Fibroblast of peridontal ligament (primary cell): ENCODE results near the gene ATP2A3.
"Not testable (repeated sequence)": the region's sequence is repeated elsewhere in the genome, so short reads cannot be mapped to it uniquely, and the experiment has no call there.

ENCODE experiments used
- DNase-seq: peaks from one replicate; pipeline ENCODE4 v3.0.0-alpha.2; 2010; ENCODE audit errors: extremely low read depth

ATP2A3 gene

GRCh38 chr17:3956327-3956957 is 7.8 kb downstream of the ATP2A3 start:
- DNase-seq = no peak

- no peak for DNase-seq
These were observed 8.6 kb downstream of the ATP2A3 start for GRCh38 chr17:3955673-3955988.

- DNase-seq = no peak
These were observed 9.1 kb downstream of the ATP2A3 start for GRCh38 chr17:3954976-3955672.

GRCh38 chr17:3954086-3954485 is 10.2 kb downstream of the ATP2A3 start:
- no peak for DNase-seq

- DNase-seq = no peak
These were observed 10.7 kb downstream of the ATP2A3 start for GRCh38 chr17:3953542-3953941.

GRCh38 chr17:3952186-3952585 is 12.1 kb downstream of the ATP2A3 start:
- no peak for DNase-seq

- DNase-seq = no peak
These were observed 12.8 kb downstream of the ATP2A3 start for GRCh38 chr17:3951420-3951819.

GRCh38 chr17:3951003-3951402 is 13.2 kb downstream of the ATP2A3 start:
- DNase-seq = no peak

GRCh38 chr17:3950584-3950983 is 13.7 kb downstream of the ATP2A3 start:
- no peak for DNase-seq

- no peak for DNase-seq
These were observed 14.8 kb downstream of the ATP2A3 start for GRCh38 chr17:3949418-3949817.

GRCh38 chr17:3948551-3948950 is 15.7 kb downstream of the ATP2A3 start:
- DNase-seq = not testable (repeated sequence)

GRCh38 chr17:3947318-3947810 is 16.9 kb downstream of the ATP2A3 start:
- DNase-seq = no peak

GRCh38 chr17:3946711-3947235 is 17.5 kb downstream of the ATP2A3 start:
- DNase-seq = no peak

GRCh38 chr17:3944485-3945388 is 19.5 kb downstream of the ATP2A3 start:
- peak; percentile 22 for DNase-seq

- no peak for DNase-seq
These were observed 20.9 kb downstream of the ATP2A3 start for GRCh38 chr17:3943240-3943891.

- no peak for DNase-seq
These were observed 23.1 kb downstream of the ATP2A3 start for GRCh38 chr17:3940965-3941698.

GRCh38 chr17:3937359-3937758 is 26.9 kb downstream of the ATP2A3 start:
- DNase-seq = no peak

GRCh38 chr17:3935825-3936355 is 28.3 kb downstream of the ATP2A3 start:
- DNase-seq = peak; percentile 28

- DNase-seq = peak; percentile 43
These were observed 29.1 kb downstream of the ATP2A3 start for GRCh38 chr17:3935140-3935542.

GRCh38 chr17:3929764-3930163 is 34.5 kb downstream of the ATP2A3 start:
- DNase-seq = no peak

GRCh38 chr17:3929181-3929580 is 35.1 kb downstream of the ATP2A3 start:
- DNase-seq = no peak
